Stimulated activated CD8-positive, alpha-beta memory T cell treated with anti-CD3 and anti-CD28 coated beads, Interleukin-7, amount 100 ng/mL, for 48 hours (primary cell): ENCODE measurements around the gene OPCML.

Experiments used
- DNase-seq, 2 donors: peaks; one replicate each; pipeline ENCODE4 v3.0.0-alpha.2; 2020; ENCODE audit warnings: low read depth in 1 of 2; ENCODE audit errors: extremely low read depth in 1 of 2

OPCML gene

DNA sequence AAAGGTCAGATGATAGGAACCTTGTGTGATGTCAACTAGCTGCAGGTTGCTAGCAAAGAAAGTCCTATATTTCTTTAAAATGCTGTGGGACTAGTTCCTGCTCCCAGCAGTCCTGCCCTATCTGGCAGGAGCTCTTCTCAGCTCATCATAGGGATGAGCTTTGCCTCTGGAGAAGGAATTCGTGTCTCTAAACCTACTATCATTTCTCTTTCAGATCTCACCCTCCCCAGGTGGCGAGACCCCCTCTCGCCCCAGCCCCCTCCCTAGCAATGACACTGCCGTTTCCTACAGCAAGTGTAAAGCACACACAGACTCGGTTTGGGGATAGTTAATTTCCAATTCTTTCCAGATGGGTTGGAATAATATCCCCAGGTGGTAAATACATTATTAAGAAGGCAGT, 533.3 kb downstream of the OPCML start:
- DNase-seq = no peak

DNA sequence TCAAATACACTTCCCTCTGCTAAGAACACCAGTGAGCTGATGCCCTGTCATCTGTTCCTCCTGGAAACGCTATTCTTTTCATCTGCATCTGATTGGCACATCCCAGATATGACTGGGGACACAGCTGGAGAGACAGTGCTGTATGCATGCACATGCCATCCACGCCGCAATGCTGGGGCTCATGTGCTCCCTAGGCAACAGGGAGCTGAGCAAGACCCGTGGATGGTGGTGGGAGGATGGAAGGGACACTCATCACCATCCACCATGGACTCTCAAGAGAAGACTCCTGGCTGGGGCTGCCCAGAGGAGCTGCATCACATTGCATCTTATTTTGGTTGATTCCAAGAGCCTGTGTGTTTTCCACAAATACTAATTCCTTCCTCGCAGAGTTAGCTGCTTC, 534.9 kb downstream of the OPCML start:
- DNase-seq = no peak

DNA sequence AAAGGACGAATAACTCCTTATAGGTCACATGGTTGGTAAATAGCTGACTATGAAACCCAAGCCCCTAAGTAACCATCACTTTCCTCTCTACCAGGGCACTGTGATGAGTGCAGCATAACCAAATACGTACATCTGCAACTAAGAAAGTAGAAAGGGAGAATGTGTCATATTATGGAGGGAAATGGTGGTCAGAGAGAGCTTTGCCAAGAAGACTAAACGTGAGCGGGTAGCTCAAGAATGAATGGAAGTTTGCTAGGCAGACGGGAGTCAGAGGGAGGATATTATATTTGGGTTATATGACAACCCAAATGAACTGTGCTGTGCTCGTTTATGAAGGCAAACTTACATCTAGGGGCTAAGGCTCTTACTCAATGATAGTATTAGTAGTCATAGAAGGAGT, 537.3 kb downstream of the OPCML start:
- DNase-seq = no peak

DNA sequence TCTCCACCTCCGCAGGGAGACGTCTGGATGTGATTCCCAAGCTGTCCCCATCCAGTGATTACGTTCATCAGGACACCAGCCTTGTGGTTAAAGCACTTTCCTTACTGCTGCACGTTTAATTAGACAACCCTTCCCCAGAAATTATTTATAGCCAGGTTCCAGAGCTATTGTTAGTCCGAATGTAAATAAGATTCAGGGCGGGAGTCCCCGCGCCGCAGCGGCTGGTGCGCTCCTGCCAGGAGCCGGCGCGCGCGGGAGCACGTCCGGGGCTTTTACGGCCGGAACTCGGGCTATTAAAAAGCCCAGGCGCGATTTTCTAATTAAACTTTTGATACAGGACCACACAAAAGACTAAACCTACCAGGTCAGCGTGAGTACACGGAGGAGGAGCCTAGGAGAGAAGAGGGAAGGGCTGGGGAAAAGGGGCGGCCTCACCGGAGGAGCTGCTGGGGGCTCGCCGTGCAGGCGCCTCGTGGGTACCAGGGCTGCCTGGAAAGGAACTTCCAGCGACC, 538.3 kb downstream of the OPCML start:
- DNase-seq = no peak

DNA sequence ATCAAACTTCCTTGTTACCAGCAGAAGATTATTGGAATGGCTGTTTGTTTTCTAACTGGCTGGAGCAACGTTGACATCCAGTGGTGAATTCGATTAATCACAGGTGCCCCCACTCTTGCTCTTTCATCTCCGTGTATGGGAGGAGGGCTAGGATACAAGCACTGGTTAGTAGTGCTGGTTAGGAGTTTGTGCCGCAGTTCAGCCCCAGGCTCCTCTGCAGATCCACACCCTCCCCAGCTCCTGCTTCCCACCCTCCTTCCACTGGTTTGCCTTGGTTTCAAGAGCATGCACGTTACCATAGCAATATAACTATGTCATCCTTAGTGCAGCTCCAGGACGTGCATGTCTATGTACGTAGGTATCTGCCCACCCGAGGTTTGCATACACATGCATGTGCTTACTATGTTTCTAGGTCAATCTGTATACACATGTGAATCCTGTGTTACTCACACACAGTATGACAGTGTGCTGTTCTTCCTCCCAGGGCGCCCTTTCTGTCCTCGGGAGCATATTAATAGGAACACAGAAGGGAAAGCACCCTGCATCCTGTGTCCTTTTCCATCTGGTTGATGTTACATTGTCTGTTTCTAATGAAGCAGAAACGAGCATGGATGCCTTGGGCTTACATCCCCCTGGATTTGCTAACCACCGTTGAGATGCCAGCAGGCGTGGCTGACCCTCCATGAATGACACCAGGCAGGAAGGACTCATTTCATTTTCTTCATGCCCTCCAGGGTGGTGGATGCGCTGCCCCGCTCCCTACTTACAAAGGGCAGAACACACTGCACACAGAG, 539.3 kb downstream of the OPCML start:
- DNase-seq = no peak

DNA sequence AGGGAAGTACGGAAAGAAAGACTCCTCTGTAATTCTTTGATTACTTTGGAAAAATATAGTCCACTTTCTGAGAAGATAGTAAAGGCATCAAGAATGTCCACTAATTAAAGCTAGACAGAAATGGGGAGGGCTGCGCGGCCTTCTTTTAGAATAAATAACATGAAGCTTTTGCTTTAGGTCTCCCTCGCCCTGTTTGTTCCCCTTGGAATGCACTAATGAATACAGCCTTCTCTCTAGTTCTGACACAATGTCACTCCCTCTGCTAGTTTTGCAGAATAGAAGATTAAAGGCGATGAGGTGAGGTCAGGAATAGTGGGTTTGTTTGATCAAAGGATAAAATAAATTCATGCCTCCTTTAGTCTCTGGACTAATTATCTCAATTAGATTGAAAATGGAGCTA, 543.9 kb downstream of the OPCML start:
- no peak for DNase-seq

DNA sequence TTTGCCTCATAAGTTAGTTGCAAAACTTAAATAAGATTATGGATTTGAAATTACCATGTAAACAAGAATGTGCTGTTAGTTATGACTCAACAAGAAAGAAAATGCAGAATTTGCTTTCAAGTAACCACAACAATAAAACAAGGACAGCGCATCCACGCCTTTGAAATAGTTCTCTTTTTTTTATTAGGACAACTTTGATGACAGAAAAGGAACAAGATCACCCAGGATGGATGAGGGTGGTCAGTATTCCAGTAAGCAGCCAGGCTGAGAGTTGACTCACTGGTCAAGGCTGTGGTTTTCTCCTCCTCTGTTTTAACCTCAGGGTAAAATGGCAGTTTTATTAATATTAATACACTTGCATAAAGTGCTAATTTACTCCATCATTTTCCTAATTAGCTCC, 544.4 kb downstream of the OPCML start:
- no peak for DNase-seq

DNA sequence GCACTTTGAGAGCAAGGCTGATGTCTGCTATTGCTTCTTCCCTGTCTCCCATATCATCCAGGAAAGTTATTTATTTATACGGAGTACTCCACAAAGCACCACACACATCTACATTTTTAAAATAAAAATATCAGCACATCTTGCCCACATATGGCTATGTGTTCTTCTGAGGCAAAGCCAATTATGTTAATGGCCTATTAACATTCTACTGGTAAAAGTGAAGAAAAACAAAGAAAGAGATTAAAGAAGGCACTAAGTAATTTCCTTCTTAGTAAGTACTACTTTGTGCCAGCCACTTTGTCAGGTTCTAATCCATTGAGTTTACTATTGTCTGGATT, 548.7 kb downstream of the OPCML start:
- no peak for DNase-seq

DNA sequence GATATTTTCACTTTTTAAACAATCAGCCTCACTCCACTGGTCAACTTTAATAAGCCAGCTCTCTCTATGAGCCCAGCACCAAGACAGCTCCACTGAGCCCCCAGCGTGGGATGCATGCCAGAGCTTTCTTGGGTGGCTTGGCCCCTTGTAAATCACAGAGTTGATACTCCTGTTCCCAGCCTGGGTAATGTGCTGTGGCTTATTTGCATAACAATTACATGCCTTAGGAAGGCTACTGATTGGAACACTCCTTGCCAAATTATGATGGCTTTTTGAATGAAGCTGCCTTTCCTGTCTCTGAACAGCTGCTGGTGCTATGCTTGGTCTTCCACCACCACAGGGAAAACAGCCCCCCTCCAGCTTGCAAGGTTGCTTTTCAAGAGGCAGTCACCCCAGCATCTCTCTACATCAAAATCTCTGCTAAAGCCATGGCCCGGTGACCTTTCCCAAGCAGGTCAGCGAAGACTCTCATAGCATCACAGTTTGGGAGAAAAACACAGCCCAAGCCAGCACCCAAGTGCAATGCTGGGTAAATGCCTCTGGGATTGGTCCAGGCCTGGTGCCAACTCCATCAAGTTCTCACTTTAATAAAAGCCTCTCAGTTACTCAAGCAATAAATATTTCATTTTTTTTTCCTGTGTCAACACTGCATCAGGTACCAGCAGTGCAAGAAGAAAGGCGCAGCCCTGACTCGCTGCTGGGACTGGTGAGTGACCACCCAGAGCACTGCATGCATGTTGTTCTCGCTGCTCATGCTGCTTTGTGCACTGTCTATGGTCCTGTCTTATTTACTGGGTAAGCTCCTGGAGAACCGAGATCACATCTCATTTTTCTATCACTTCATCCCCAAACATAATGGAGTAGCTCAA, 549.3 kb downstream of the OPCML start:
- DNase-seq = no peak

DNA sequence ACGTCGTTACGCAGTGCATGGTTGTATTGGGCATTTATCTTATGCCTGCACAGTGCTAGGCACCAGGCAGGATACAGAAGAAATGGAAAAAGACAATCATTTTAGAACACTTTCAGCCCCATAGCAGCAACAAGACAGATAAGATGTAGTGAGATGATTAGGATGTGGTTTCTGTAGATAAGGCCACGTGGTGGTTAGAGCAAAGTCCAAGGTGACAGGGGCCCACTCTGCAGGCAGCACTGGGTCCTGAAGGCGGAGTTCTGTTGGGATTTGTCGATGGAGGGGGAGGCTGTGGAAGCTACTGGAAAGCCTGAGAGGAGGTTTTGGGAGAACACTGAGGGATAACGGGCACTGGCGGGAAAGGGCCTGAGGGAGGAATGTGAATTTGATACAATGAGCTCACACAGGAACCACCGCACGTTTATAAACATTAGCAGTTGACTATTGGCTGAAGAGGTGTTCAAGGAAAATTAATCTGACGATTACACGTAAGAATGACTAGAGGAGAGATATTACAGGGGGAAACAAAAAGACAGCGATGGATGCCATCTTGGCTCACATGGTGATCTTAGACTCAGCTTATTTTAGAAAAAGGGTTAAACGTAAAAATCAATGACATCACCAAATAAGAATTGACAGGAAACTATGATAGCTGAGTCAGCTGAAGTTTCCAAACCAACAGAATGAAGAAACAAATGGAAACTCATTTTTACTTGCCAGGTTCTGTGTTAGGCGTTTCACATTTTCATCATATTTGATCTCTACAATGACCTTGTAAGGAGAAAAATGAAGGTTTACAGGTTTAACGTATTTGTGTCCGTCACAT, 551.0 kb downstream of the OPCML start:
- no peak for DNase-seq

DNA sequence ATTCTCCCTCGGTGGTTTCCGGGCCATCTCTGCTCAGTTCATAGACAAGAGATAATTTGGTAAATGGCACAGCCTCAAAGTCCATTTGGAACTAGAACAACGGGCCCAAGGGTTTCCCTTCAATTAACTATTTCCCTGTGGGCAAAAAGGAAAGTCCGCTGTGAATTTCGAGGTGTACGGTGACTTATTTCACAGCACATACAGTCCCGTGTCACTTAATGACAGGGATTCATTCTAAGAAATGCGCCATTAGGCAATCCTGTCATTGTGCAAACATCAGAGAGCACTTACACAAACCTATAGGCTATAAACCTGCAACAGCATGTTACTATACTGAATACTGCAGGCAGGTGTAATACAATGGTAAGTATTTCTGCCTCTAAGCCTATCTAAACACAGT, 551.6 kb downstream of the OPCML start:
- no peak for DNase-seq

DNA sequence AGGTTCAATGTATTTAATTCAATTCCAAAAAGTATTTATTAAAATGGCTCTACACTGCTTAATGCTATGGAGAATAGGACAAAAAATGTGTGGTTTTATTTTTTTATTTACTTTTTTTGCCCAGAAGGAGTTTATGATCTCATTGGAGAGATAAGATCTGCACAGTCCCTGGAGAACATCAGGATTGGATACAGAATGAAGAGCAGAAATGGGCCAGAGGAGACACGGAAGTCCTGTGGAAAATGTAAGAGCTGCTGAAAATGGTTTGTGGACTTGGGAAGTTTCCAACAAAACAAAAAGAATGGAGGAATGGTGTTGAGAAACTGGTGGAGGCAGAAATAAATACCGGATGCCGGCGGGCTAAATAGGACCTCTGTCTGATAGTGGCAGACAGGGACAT, 554.6 kb downstream of the OPCML start:
- DNase-seq = no peak

DNA sequence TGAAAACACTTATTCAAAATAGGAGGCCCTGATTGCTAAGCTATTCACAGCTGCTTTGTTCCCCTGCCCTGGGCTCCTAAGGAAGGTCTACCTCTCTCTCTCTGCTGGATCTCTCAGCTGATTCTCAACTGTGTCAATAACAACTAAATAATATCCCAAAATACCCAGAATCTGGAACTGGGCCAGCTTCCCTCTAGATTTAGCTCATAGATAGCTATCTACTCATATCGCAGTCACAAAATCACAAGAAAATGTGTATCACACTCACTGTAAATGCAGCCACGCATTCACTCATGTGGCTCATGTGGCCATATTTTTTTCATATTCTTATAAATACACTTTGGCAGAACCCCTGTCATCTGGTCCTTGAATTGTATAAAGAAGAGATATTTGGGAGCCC, 555.1 kb downstream of the OPCML start:
- no peak for DNase-seq

DNA sequence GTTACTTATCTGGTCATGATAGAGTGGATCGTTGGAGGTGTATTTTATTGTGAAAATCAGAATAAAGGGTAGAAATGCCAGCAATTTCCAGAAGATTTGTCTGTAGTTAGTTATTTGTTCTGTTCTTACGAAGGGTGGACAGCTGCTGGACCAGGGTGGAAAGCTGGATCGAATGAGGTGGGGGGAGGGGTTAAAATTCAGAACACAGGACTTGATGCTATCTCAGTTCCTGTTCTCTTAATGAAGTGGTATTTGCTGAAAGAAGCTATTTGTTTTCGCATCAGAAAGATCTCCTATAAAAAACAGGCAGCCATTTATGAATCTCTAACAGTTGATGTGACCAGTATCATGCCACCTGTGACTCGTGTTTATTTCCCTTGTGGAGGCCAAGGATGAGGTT, 556.2 kb downstream of the OPCML start:
- no peak for DNase-seq

DNA sequence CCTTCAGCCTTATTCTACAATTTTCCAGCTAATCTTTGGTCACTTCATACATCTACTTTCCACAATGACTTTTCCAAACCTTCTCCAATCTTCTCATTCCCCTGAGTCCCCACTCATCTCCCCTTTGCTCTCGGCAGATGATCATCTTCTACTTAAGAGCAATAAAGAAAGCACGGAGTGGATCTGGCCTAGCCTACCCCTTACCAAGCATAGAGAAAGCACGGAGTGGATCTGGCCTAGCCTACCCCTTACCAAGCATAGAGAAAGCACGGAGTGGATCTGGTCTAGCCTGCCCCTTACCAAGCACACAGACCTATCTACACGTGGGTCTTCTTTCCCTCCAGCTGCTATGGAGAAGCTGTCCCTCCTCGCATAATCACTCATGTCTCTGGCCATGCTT, 558.6 kb downstream of the OPCML start:
- DNase-seq = no peak

DNA sequence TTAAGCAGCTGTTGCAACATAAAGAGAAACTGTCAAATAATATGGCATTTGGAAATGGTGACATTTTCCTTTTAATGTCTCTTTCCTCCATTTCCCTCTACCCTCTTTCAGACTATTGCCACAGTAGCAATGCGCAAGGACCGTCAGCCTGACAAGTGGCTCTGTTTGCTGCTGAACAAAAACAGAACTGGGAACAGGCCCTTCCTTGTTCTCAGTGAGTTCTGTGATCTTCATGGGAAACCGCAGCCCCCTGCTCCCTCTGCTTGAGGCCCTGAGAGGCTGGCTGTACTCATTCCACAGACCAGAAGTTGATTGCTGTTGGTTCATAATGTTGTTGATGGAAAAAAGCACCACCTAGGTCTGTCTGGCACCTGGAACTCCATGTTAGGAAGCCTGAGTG, 559.7 kb downstream of the OPCML start:
- DNase-seq = no peak

DNA sequence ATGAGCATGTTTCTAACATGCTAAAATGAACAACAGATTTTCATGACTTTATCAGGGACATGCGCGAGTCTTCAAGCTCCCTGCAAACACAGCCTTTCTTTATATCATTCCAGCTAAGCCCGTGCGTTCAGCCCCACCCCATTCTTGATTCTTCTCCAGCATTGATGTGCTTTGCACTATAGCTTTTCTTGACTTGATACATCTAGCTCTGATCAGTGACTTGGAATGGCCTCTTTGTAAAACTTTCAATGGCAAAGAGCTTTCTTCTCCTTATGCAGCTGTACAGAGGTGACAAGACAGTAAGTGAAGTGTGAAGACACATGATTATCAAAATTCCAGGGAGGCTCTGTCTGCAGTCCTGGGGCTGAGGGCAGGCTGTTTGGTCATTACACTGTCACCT, 561.0 kb downstream of the OPCML start:
- DNase-seq = no peak

DNA sequence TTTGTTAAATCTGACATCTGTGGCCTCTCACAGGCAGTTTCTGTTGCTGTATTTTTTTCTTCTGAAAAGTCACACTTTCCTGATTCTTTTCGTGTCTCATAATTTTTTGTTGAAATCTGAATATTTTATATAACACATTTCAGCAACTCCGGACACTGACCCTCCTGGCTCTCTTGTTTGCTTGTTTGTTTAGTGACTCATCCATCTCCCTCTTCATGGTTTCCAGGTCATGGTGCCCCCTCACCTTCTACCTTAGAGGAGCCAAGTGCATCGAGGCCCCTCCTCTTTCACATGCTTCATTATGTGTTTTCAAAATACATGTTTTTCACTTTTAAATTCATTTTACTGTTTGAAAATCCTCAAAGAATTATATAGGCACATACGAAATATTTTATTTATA, 562.4 kb downstream of the OPCML start:
- DNase-seq = no peak

DNA sequence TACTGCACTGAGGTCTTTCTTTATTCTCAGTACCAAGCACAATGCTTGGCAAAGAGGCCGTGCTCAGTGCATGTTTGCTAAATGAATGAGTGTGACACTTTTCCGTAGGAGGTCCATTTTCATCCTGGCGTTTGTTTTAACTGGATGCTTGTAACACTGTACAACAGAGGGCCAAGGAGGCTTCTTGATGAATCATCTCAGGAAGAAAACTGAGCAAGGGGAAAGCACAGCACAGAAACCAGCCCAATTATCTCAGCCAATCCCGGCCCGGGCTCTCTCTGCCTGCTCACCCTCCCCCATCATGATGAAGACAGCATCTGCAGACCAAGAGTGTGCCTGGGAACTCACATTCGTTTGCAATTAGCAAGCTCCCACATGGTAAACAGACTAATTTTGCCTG, 570.3 kb downstream of the OPCML start:
- DNase-seq = no peak

DNA sequence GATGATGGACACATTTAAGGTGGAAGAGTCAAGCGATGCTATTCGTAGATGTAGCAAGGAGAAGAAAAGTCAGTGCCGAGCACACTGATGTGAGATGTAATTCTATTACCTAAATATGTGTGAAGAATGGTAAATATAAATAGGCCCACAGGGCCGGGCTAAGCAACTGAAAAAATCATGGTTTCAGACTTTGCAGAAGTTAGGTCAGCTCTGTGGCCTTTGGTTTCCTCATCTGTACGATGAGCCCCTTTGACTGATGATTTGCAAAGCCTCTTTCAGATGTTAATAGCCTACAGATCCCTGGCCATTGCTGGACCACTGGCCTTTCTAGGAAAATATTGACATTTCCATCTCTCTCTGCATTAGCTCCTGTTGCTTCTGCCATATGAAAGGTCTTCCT, 570.8 kb downstream of the OPCML start:
- DNase-seq = no peak

DNA sequence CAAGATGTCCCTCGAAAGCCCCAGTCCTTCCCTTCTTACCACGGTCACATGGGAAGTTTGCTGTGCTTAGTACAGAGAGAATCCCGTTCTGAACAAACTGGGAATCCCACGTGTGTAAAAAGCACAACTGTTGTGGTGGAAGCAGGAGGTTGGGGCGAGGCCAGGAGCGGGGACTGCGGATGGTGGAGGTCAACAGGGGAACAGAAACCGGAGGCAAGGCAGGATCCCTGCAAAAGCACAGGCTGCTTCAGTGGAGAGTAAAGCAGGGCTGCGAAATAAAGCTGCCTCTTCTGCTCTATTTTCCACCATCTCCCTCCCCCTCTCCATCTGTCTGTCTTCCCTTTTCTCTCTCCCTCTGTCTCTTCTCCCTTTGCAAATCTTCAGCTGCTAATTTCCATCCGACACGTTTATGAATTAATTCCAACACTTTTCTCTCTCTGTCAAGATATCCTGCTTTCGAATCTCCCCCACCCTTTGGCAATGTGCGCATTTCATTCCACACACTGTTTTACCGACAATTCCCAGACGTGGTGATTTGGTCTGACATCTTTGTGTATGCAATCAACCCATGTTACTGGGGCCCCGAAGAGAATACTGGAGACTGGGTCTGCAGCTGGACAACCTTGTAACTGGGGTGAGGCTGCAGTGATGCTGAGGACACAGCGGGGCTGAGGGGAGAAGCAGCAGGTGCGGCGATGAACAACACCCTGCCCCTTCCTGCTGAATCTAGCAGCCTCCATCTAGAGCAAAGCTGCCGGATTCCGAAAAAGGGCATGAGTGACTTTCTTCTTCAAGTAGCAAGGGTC, 571.8 kb downstream of the OPCML start:
- DNase-seq = no peak
